SU-DHL-6 (cell line): Measurements from ENCODE around the gene FBXL4.

Experiments
- H2AFZ ChIP-seq: fragments of 200-600 bp; sonication (generic); 2 replicates; pipeline ENCODE4 v1.6.1; 2014; ENCODE audit warnings: low read depth, mild to moderate bottlenecking, moderate library complexity, mixed read lengths, antibody characterized with exemption, low read length; ENCODE audit not compliant: severe bottlenecking
- H3F3A ChIP-seq: fragments of 200-600 bp; shearing (Covaris generic); 2 replicates; pipeline ENCODE4 v1.6.0; 2016; ENCODE audit warnings: antibody characterized with exemption, mild to moderate bottlenecking; ENCODE audit not compliant: insufficient read depth
- H3K27ac ChIP-seq: fragments of 200-600 bp; sonication (generic); 2 replicates; pipeline ENCODE4 v1.5.1; 2016; ENCODE audit warnings: low read depth, mild to moderate bottlenecking, low read length, moderate library complexity, mixed read lengths
- H3K27me3 ChIP-seq: fragments of 200-600 bp; sonication (generic), shearing (Covaris generic); 2 replicates; pipeline ENCODE4 v1.6.0; 2014; ENCODE audit warnings: mild to moderate bottlenecking, low read length
- H3K36me3 ChIP-seq: fragments of 200-600 bp; sonication (generic); 2 replicates; pipeline ENCODE4 v1.6.1; 2014; ENCODE audit warnings: mild to moderate bottlenecking, low read length, mixed read lengths
- H3K4me2 ChIP-seq: fragments of 300-600, 200-600 bp; shearing (Covaris generic), sonication (generic); 2 replicates; pipeline ENCODE4 v1.6.0; 2014; ENCODE audit warnings: low read length, low read depth, mild to moderate bottlenecking; ENCODE audit not compliant: poor library complexity, severe bottlenecking
- H3K4me3 ChIP-seq: fragments of 200-600 bp; sonication (generic); 2 replicates; pipeline ENCODE4 v1.5.1; 2014; ENCODE audit warnings: antibody characterized with exemption, low read length, mild to moderate bottlenecking, mixed read lengths; ENCODE audit not compliant: insufficient read depth, poor library complexity, severe bottlenecking
- H3K79me2 ChIP-seq: fragments of 200-600 bp; sonication (generic); 2 replicates; pipeline ENCODE4 v1.6.1; 2014; ENCODE audit warnings: mild to moderate bottlenecking, low read length, moderate library complexity; ENCODE audit not compliant: insufficient read depth
- H3K9ac ChIP-seq: fragments of 200-600 bp; sonication (generic); 2 replicates; pipeline ENCODE4 v1.7.0; 2014; ENCODE audit warnings: mild to moderate bottlenecking, low read length
- H3K9me2 ChIP-seq: fragments of 200-600 bp; sonication (generic); replicated peaks from 2 replicates; pipeline ENCODE4 v1.6.1; 2014; ENCODE audit warnings: low read length; ENCODE audit not compliant: insufficient read depth
- H3K9me3 ChIP-seq: fragments of 200-600 bp; sonication (generic); 2 replicates; pipeline ENCODE4 v1.6.1; 2014; ENCODE audit warnings: low read length, mixed read lengths; ENCODE audit not compliant: insufficient read depth
- H4K20me1 ChIP-seq: fragments of 200-600 bp; sonication (generic); 2 replicates; pipeline ENCODE4 v1.6.1; 2014; ENCODE audit warnings: low read depth, mild to moderate bottlenecking, antibody characterized with exemption, low read length, moderate library complexity, mixed read lengths
- CTCF ChIP-seq: fragments of 200-600 bp; sonication (generic); IDR thresholded peaks from one replicate; pipeline ENCODE4 v1.5.1; 2017; ENCODE audit warnings: antibody characterized with exemption, mild to moderate bottlenecking, low read length, moderate library complexity; ENCODE audit not compliant: insufficient read depth, poor library complexity, severe bottlenecking
- EZH2phosphoT487 ChIP-seq: fragments of 200-600 bp; sonication (generic), shearing (Covaris generic); conservative IDR thresholded peaks from 2 replicates; pipeline ENCODE4 v1.6.1; 2018; ENCODE audit warnings: mild to moderate bottlenecking, antibody characterized with exemption, low read length, moderate library complexity, mixed read lengths

Gene FBXL4

GRCh38 chr6:98973571-98973970 is 25.8 kb upstream of the FBXL4 start:
- no peaks in the 10 kb centered on the region for H3K36me3 ChIP-seq
- H3K79me2 ChIP-seq: no peaks in the 10 kb centered on the region
- H3K4me2 ChIP-seq: no peak overlapping the region
- no peak overlapping the region for H3K27ac ChIP-seq
- H3K9me2 ChIP-seq: no peaks in the 10 kb centered on the region
- H3K9ac ChIP-seq: no peak overlapping the region
- no peak for TF ChIP-seq CTCF
- TF ChIP-seq EZH2phosphoT487: no peak
- no peaks in the 10 kb centered on the region for H3K27me3 ChIP-seq
- no peak overlapping the region for H2AFZ ChIP-seq
- H3K9me3 ChIP-seq: no peaks in the 10 kb centered on the region
- H3K4me3 ChIP-seq: no peak overlapping the region
- no peaks in the 10 kb centered on the region for H3F3A ChIP-seq
- H4K20me1 ChIP-seq: no peaks in the 10 kb centered on the region

- Histone ChIP-seq H3K9me3 (no peaks in the 10 kb centered on the region), H3K9ac (no peak overlapping the region), H2AFZ (no peak overlapping the region), H3K4me2 (no peak overlapping the region), H3K27ac (no peak overlapping the region), H3K9me2 (no peaks in the 10 kb centered on the region), H4K20me1 (no peaks in the 10 kb centered on the region), H3K27me3 (no peaks in the 10 kb centered on the region), H3K36me3 (no peaks in the 10 kb centered on the region), H3F3A (no peaks in the 10 kb centered on the region), H3K4me3 (no peak overlapping the region), H3K79me2 (no peaks in the 10 kb centered on the region)
- TF ChIP-seq CTCF: no peak
- no peak for TF ChIP-seq EZH2phosphoT487
These were observed 23.6 kb upstream of the FBXL4 start for GRCh38 chr6:98971303-98971702.

GRCh38 chr6:98970469-98970868 is 22.7 kb upstream of the FBXL4 start:
- Histone ChIP-seq H3K79me2 (no peaks in the 10 kb centered on the region), H3F3A (no peaks in the 10 kb centered on the region), H3K4me2 (no peak overlapping the region), H3K27me3 (no peaks in the 10 kb centered on the region), H3K9ac (no peak overlapping the region), H3K27ac (no peak overlapping the region), H3K4me3 (no peak overlapping the region), H3K36me3 (no peaks in the 10 kb centered on the region), H4K20me1 (no peaks in the 10 kb centered on the region), H3K9me2 (no peaks in the 10 kb centered on the region), H3K9me3 (no peaks in the 10 kb centered on the region), H2AFZ (no peak overlapping the region)
- TF ChIP-seq CTCF (no peak), EZH2phosphoT487 (no peak)
